Measurements from ENCODE around the gene HPN.

GRCh38 chr19:35031072-35031881 is 10.2 kb upstream of the HPN start:
- TF ChIP-seq CTCF (IDR thresholded peaks at IDR 0.05; ENCODE audit: low read depth, low read length, poor library complexity, severe bottlenecking): no peak
- TF ChIP-seq EZH2phosphoT487 (IDR thresholded peaks at IDR 0.05; ENCODE audit: borderline replicate concordance, low read length): 0 out of 2 replicates have a peak, but pooled peaks have one; percentile 92

All from DOHH2 (cell line).